ENCODE data around the gene NHSL1.

Gene NHSL1

GRCh38 chr6:138467901-138468300 lies 31.4 kb downstream of the NHSL1 start:
- no peak overlapping the region for H3K27ac ChIP-seq (ENCODE audit: low read depth in 2 of 2, low read length in 2 of 2)
- peaks cover 0 to 2% of the 10 kb centered on the region in 2 donors for H3K4me1 ChIP-seq (ENCODE audit: control insufficient read depth in 2 of 2, insufficient read depth in 2 of 2, low read length in 2 of 2)
- no peak overlapping the region for H3K4me3 ChIP-seq (ENCODE audit: low read length in 2 of 2)
- H3K27me3 ChIP-seq (ENCODE audit: control insufficient read depth in 2 of 2, insufficient read depth in 2 of 2, low read length in 2 of 2) = no peaks in the 10 kb centered on the region
- no peak overlapping the region for H3K9ac ChIP-seq (ENCODE audit: low read depth in 1 of 2, low read length in 2 of 2)
- H3K9me3 ChIP-seq (ENCODE audit: control insufficient read depth in 2 of 2, low read length in 2 of 2) = no peaks in the 10 kb centered on the region
- H3K36me3 ChIP-seq (ENCODE audit: control insufficient read depth in 2 of 2, insufficient read depth in 2 of 2, low read length in 2 of 2) = peaks cover 43 to 46% of the 10 kb centered on the region in 2 donors

DNA sequence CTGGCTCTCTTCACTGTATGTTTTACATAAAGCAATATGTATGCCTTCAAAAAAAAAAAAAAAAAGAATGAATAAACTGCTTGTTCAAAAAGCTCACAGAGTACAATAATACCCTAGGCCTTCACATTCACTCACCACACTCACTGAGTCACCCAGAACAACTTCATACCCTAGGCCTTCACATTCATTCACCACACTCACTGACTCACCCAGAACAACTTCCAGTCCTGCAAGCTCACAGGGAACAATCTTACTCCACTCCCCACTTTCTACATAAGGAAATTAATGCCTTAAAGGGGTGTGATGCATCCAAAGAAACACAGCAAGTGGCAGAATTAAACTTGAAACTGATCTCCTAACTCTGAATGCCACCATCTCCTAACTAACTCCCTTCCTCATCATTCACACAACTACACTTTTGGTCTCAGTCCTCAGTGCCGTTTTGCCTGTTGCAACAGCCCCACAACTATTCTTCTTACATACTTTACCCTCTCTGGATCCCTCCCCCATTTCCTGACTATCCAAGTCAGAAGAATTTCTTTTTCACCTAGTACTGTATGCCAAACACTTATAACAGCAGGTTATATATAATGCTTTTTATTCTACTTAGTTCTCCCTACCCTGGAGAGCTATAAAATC lies 34.2 kb downstream of the NHSL1 start:
- Histone ChIP-seq H3K9me3 (ENCODE audit: control insufficient read depth in 2 of 2, low read length in 2 of 2) (no peaks in the 10 kb centered on the region), H3K4me1 (ENCODE audit: control insufficient read depth in 2 of 2, insufficient read depth in 2 of 2, low read length in 2 of 2) (peaks cover 0 to 2% of the 10 kb centered on the region in 2 donors), H3K27me3 (ENCODE audit: control insufficient read depth in 2 of 2, insufficient read depth in 2 of 2, low read length in 2 of 2) (no peaks in the 10 kb centered on the region), H3K36me3 (ENCODE audit: control insufficient read depth in 2 of 2, insufficient read depth in 2 of 2, low read length in 2 of 2) (peaks cover 30 to 53% of the 10 kb centered on the region in 2 donors), H3K27ac (ENCODE audit: low read depth in 2 of 2, low read length in 2 of 2) (no peak overlapping the region), H3K9ac (ENCODE audit: low read depth in 1 of 2, low read length in 2 of 2) (no peak overlapping the region), H3K4me3 (ENCODE audit: low read length in 2 of 2) (no peak overlapping the region)

DNA sequence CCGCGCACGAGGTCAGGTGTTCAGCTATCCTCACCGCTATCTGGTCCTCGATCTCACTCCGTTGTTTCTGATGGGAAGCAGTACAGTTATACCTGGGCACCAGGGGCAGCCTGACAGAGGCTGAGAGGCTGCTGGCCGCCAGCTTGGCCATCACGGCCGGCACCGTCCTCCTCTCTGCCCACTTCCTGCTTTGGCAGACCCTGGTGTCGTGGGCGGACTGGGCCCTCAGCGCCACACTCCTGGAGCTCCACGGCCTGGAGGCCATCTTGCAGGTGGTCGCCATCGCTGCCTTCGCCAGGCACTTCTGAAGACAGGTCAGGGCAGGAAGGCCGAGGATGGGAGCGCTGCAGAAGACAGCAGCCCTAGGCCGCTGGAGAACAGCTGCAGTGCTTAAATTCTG lies 35.2 kb downstream of the NHSL1 start:
- Histone ChIP-seq H3K9ac (ENCODE audit: low read depth in 1 of 2, low read length in 2 of 2) (no peak overlapping the region), H3K27me3 (ENCODE audit: control insufficient read depth in 2 of 2, insufficient read depth in 2 of 2, low read length in 2 of 2) (no peaks in the 10 kb centered on the region), H3K9me3 (ENCODE audit: control insufficient read depth in 2 of 2, low read length in 2 of 2) (no peaks in the 10 kb centered on the region), H3K27ac (ENCODE audit: low read depth in 2 of 2, low read length in 2 of 2) (no peak overlapping the region), H3K36me3 (ENCODE audit: control insufficient read depth in 2 of 2, insufficient read depth in 2 of 2, low read length in 2 of 2) (peaks cover 26 to 49% of the 10 kb centered on the region in 2 donors), H3K4me3 (ENCODE audit: low read length in 2 of 2) (no peak overlapping the region), H3K4me1 (ENCODE audit: control insufficient read depth in 2 of 2, insufficient read depth in 2 of 2, low read length in 2 of 2) (peaks cover 0 to 2% of the 10 kb centered on the region in 2 donors)

- no peak overlapping the region for H3K9ac ChIP-seq (ENCODE audit: low read depth in 1 of 2, low read length in 2 of 2)
- no peaks in the 10 kb centered on the region for H3K9me3 ChIP-seq (ENCODE audit: control insufficient read depth in 2 of 2, low read length in 2 of 2)
- peaks cover 14 to 34% of the 10 kb centered on the region in 2 donors for H3K36me3 ChIP-seq (ENCODE audit: control insufficient read depth in 2 of 2, insufficient read depth in 2 of 2, low read length in 2 of 2)
- peaks cover 1 to 2% of the 10 kb centered on the region in 2 donors for H3K4me1 ChIP-seq (ENCODE audit: control insufficient read depth in 2 of 2, insufficient read depth in 2 of 2, low read length in 2 of 2)
- H3K4me3 ChIP-seq (ENCODE audit: low read length in 2 of 2) = no peak overlapping the region
- H3K27ac ChIP-seq (ENCODE audit: low read depth in 2 of 2, low read length in 2 of 2) = no peak overlapping the region
- no peaks in the 10 kb centered on the region for H3K27me3 ChIP-seq (ENCODE audit: control insufficient read depth in 2 of 2, insufficient read depth in 2 of 2, low read length in 2 of 2)
Observed at GRCh38 chr6:138461647-138462046, 37.6 kb downstream of the NHSL1 start.

DNA sequence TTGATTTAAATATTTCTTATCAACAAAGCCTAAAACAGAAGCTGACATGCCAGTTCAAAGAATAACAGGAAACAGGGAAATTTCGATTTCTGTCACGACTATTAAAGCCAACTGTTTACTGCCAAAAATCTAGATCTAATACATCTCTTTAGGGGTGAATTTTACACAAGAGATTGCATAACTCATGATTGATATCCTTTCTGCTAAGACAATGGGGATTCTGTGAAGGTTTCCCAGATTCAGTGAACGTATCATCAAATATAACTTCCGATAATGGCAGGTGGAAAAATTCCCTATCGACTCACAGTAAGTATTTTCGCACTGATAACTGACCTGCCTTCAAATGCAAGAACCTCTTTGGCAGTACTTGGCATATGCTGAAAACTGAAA lies 42.9 kb downstream of the NHSL1 start:
- Histone ChIP-seq H3K4me1 (ENCODE audit: control insufficient read depth in 2 of 2, insufficient read depth in 2 of 2, low read length in 2 of 2) (peaks cover 5 to 19% of the 10 kb centered on the region in 2 donors), H3K27me3 (ENCODE audit: control insufficient read depth in 2 of 2, insufficient read depth in 2 of 2, low read length in 2 of 2) (no peaks in the 10 kb centered on the region), H3K4me3 (ENCODE audit: low read length in 2 of 2) (peak overlapping the region in 1 of 2 donors; percentile 53), H3K27ac (ENCODE audit: low read depth in 2 of 2, low read length in 2 of 2) (peak overlapping the region; percentile 71 to 72), H3K36me3 (ENCODE audit: control insufficient read depth in 2 of 2, insufficient read depth in 2 of 2, low read length in 2 of 2) (peaks cover 6 to 8% of the 10 kb centered on the region in 2 donors), H3K9me3 (ENCODE audit: control insufficient read depth in 2 of 2, low read length in 2 of 2) (no peaks in the 10 kb centered on the region), H3K9ac (ENCODE audit: low read depth in 1 of 2, low read length in 2 of 2) (peak overlapping the region in 1 of 2 donors; percentile 39)

DNA sequence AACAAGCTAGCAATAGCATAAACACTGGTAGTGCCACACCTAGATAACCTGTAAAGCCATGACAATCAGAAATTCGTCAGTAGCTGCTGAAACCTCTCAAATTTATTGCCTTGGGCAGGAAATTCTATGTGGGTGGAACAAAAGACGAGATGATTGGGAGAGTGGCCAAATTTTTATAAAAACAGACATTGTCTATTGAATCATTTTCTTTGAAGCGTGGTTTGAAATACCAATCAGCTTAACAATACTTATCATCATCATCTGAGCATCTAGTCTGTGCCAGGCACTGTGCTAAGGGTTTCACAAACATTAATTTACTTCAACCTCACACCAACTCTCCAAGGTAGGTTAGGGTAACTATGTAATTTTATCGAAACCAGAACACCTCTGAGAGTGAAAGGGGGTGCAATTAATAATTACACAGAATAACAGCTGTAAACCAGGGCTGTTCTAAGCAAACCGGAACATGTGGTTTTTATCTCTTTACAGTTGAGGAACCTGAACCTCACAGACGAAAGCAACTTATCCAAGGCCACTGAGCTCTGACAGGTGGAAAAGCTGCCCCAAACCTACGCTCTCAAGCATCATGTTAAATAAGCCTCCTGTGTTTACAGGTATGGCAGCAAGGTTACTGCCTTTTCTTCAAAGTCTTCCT lies 43.4 kb downstream of the NHSL1 start:
- H3K9me3 ChIP-seq (ENCODE audit: control insufficient read depth in 2 of 2, low read length in 2 of 2) = no peaks in the 10 kb centered on the region
- peak overlapping the region; percentile 71 to 72 for H3K27ac ChIP-seq (ENCODE audit: low read depth in 2 of 2, low read length in 2 of 2)
- peak overlapping the region; percentile 50 to 53 for H3K4me3 ChIP-seq (ENCODE audit: low read length in 2 of 2)

GRCh38 chr6:138454981-138455706 lies 44.1 kb downstream of the NHSL1 start:
- Histone ChIP-seq H3K4me3 (ENCODE audit: low read length in 2 of 2) (peak overlapping the region; percentile 50 to 53), H3K9me3 (ENCODE audit: control insufficient read depth in 2 of 2, low read length in 2 of 2) (no peaks in the 10 kb centered on the region), H3K27ac (ENCODE audit: low read depth in 2 of 2, low read length in 2 of 2) (peak overlapping the region; percentile 71 to 72), H3K9ac (ENCODE audit: low read depth in 1 of 2, low read length in 2 of 2) (peak overlapping the region; percentile 26 to 38), H3K4me1 (ENCODE audit: control insufficient read depth in 2 of 2, insufficient read depth in 2 of 2, low read length in 2 of 2) (peaks cover 5 to 19% of the 10 kb centered on the region in 2 donors), H3K36me3 (ENCODE audit: control insufficient read depth in 2 of 2, insufficient read depth in 2 of 2, low read length in 2 of 2) (peaks cover 6 to 7% of the 10 kb centered on the region in 2 donors), H3K27me3 (ENCODE audit: control insufficient read depth in 2 of 2, insufficient read depth in 2 of 2, low read length in 2 of 2) (no peaks in the 10 kb centered on the region)

More for the DNA sequence above, 43.4 kb downstream of the NHSL1 start:
- H3K27me3 ChIP-seq (ENCODE audit: control insufficient read depth in 2 of 2, insufficient read depth in 2 of 2, low read length in 2 of 2) = no peaks in the 10 kb centered on the region
- H3K9ac ChIP-seq (ENCODE audit: low read depth in 1 of 2, low read length in 2 of 2) = peak overlapping the region; percentile 26 to 39
- H3K36me3 ChIP-seq (ENCODE audit: control insufficient read depth in 2 of 2, insufficient read depth in 2 of 2, low read length in 2 of 2) = peaks cover 3 to 6% of the 10 kb centered on the region in 2 donors
- H3K4me1 ChIP-seq (ENCODE audit: control insufficient read depth in 2 of 2, insufficient read depth in 2 of 2, low read length in 2 of 2) = peaks cover 5 to 19% of the 10 kb centered on the region in 2 donors

DNA sequence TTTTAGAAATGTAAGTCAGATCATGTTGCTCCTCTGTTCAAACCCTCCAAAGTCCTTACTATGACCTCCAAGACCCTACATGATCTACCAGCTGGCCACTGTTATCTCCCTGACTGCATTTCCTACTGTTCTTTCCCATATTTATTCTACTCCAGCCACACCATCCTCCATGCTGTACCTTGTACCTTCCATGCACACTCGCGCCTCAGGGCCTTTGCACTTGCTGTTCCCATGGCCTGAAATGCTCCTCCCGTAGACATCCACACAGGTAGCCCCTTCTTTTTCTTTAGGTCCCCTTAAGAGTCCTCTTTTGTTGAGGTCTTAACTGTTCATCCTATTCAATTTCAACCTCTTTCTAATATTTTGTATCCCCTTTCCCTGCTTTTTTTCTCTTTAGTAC lies 48.3 kb downstream of the NHSL1 start:
- H3K36me3 ChIP-seq (ENCODE audit: control insufficient read depth in 2 of 2, insufficient read depth in 2 of 2, low read length in 2 of 2) = peaks cover 13 to 14% of the 10 kb centered on the region in 2 donors
- H3K27ac ChIP-seq (ENCODE audit: low read depth in 2 of 2, low read length in 2 of 2) = no peak overlapping the region
- peaks cover 0 to 12% of the 10 kb centered on the region in 2 donors for H3K4me1 ChIP-seq (ENCODE audit: control insufficient read depth in 2 of 2, insufficient read depth in 2 of 2, low read length in 2 of 2)
- H3K4me3 ChIP-seq (ENCODE audit: low read length in 2 of 2) = no peak overlapping the region
- H3K9me3 ChIP-seq (ENCODE audit: control insufficient read depth in 2 of 2, low read length in 2 of 2) = no peaks in the 10 kb centered on the region
- no peaks in the 10 kb centered on the region for H3K27me3 ChIP-seq (ENCODE audit: control insufficient read depth in 2 of 2, insufficient read depth in 2 of 2, low read length in 2 of 2)
- H3K9ac ChIP-seq (ENCODE audit: low read depth in 1 of 2, low read length in 2 of 2) = no peak overlapping the region

- H3K9me3 ChIP-seq (ENCODE audit: control insufficient read depth in 2 of 2, low read length in 2 of 2) = no peaks in the 10 kb centered on the region
- peaks cover 14 to 15% of the 10 kb centered on the region in 2 donors for H3K36me3 ChIP-seq (ENCODE audit: control insufficient read depth in 2 of 2, insufficient read depth in 2 of 2, low read length in 2 of 2)
- H3K4me1 ChIP-seq (ENCODE audit: control insufficient read depth in 2 of 2, insufficient read depth in 2 of 2, low read length in 2 of 2) = peaks cover 0 to 6% of the 10 kb centered on the region in 2 donors
- no peak overlapping the region for H3K27ac ChIP-seq (ENCODE audit: low read depth in 2 of 2, low read length in 2 of 2)
- H3K27me3 ChIP-seq (ENCODE audit: control insufficient read depth in 2 of 2, insufficient read depth in 2 of 2, low read length in 2 of 2) = no peaks in the 10 kb centered on the region
- no peak overlapping the region for H3K4me3 ChIP-seq (ENCODE audit: low read length in 2 of 2)
- no peak overlapping the region for H3K9ac ChIP-seq (ENCODE audit: low read depth in 1 of 2, low read length in 2 of 2)
Observed at GRCh38 chr6:138450445-138450844, 48.8 kb downstream of the NHSL1 start.

DNA sequence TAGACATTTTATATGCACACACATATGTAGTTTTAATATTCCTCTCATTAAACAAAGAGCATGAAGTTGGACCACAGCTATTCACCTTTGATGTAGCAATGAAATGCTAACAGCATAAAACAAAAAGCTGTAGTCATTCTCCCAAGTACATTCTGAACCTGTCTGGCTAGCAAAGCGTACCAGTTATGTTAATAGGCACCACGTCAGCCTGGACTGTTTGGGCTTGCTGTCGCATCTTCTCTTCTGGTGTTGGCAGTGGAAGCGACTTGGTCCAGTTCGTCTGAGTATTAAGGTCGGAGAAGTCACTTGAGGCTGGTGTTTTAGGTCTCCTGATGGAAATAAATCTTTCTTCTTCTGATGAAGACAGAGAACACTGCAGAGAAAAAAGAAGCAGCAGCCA lies 52.5 kb downstream of the NHSL1 start:
- Histone ChIP-seq H3K9ac (ENCODE audit: low read depth in 1 of 2, low read length in 2 of 2) (no peak overlapping the region), H3K36me3 (ENCODE audit: control insufficient read depth in 2 of 2, insufficient read depth in 2 of 2, low read length in 2 of 2) (peaks cover 15 to 19% of the 10 kb centered on the region in 2 donors), H3K27me3 (ENCODE audit: control insufficient read depth in 2 of 2, insufficient read depth in 2 of 2, low read length in 2 of 2) (no peaks in the 10 kb centered on the region), H3K27ac (ENCODE audit: low read depth in 2 of 2, low read length in 2 of 2) (no peak overlapping the region), H3K4me1 (ENCODE audit: control insufficient read depth in 2 of 2, insufficient read depth in 2 of 2, low read length in 2 of 2) (peaks cover 0 to 3% of the 10 kb centered on the region in 2 donors), H3K4me3 (ENCODE audit: low read length in 2 of 2) (no peak overlapping the region), H3K9me3 (ENCODE audit: control insufficient read depth in 2 of 2, low read length in 2 of 2) (no peaks in the 10 kb centered on the region)
